SK-N-SH (cell line): Measurements from ENCODE around the gene MRPL23. TPM values are rescaled to one million over a fixed set of nuclear protein-coding genes. Genes with fewer than 3 reads are reported as not detected.

ENCODE experiments used
- CTCF ChIA-PET: fragments of 300-600, 350-600 bp; formaldehyde crosslinking; extraction: SDS; loops from one replicate; lab custom pipeline; 2021; lab: Yijun Ruan, JAX
- POLR2A ChIA-PET: fragments of 350-600 bp; sonication (Branson Sonifier 250); formaldehyde crosslinking; extraction: SDS; loops from one replicate; lab custom pipeline; 2020; ENCODE audit warnings: antibody characterized with exemption, inconsistent platforms; lab: Yijun Ruan, JAX
- DNase-seq: peaks from one replicate; pipeline ENCODE4 v3.0.0; 2012
- H2AFZ ChIP-seq: fragments of 200-600 bp; sonication (generic); 2 replicates; pipeline ENCODE4 v1.8.1; 2016; ENCODE audit warnings: antibody characterized with exemption, mild to moderate bottlenecking, low read depth
- H3F3A ChIP-seq: fragments of 200-600 bp; sonication (generic); replicated peaks from 2 replicates; pipeline ENCODE3; 2016; ENCODE audit warnings: antibody characterized with exemption, mild to moderate bottlenecking; ENCODE audit not compliant: insufficient read depth
- H3K27ac ChIP-seq, 2 experiments: fragments of 200-500 bp in 1 of 2; fragments of 200-600 bp in 1 of 2; sonication (Bioruptor generic) in 1 of 2; sonication (generic), shearing (Covaris generic) in 1 of 2; 2 replicates each; pipeline versions ENCODE4 v1.5.1 to v1.6.1; 2014 to 2016; ENCODE audit warnings: low read depth in 2 of 2, inconsistent platforms in 1 of 2, low read length in 1 of 2, mild to moderate bottlenecking in 1 of 2, mixed read lengths in 1 of 2
- H3K27me3 ChIP-seq: fragments of 200-600 bp; sonication (generic), shearing (Covaris generic); 2 replicates; pipeline ENCODE4 v1.6.1; 2016; ENCODE audit warnings: mixed run types; ENCODE audit not compliant: insufficient read depth
- H3K36me3 ChIP-seq, 2 experiments: fragments of 200-500 bp in 1 of 2; fragments of 200-600 bp in 1 of 2; sonication (Bioruptor generic) in 1 of 2; sonication (generic) in 1 of 2; replicated peaks in 1 of 2; 2 replicates each; pipeline versions ENCODE3 to v1.5.1; 2014 to 2016; ENCODE audit warnings: low read length in 1 of 2, mild to moderate bottlenecking in 1 of 2; ENCODE audit not compliant: insufficient read depth in 2 of 2, control insufficient read depth in 1 of 2
- H3K4me1 ChIP-seq, 2 experiments: fragments of 200-500 bp in 1 of 2; fragments of 200-600 bp in 1 of 2; sonication (Bioruptor generic) in 1 of 2; sonication (generic), shearing (Covaris generic) in 1 of 2; 2 replicates each; pipeline versions ENCODE4 v1.5.1 to v1.6.1; 2014 to 2016; ENCODE audit warnings: low read depth in 1 of 2, low read length in 1 of 2, mixed run types in 1 of 2; ENCODE audit not compliant: insufficient read depth in 2 of 2, control insufficient read depth in 1 of 2
- H3K4me2 ChIP-seq: fragments of 200-600 bp; sonication (generic), shearing (Covaris generic); 2 replicates; pipeline ENCODE4 v1.6.1; 2017; ENCODE audit warnings: mixed run types
- H3K4me3 ChIP-seq, 2 experiments: fragments of 200-500 bp in 1 of 2; fragments of 200-600 bp in 1 of 2; sonication (Bioruptor generic) in 1 of 2; sonication (generic), shearing (Covaris generic) in 1 of 2; 2 replicates each; pipeline versions ENCODE4 v1.5.1 to v1.8.1; 2014 to 2016; ENCODE audit warnings: low read depth in 2 of 2, inconsistent platforms in 1 of 2, low read length in 1 of 2, mild to moderate bottlenecking in 1 of 2, mixed read lengths in 1 of 2, moderate library complexity in 1 of 2
- H3K79me2 ChIP-seq: fragments of 200-600 bp; sonication (generic); 2 replicates; pipeline ENCODE4 v1.8.1; 2017; ENCODE audit warnings: mild to moderate bottlenecking; ENCODE audit not compliant: insufficient read depth
- H3K9ac ChIP-seq: fragments of 200-600 bp; sonication (generic); 2 replicates; pipeline ENCODE4 v1.6.1; 2017; ENCODE audit warnings: mixed run types
- H3K9me2 ChIP-seq: fragments of 200-600 bp; sonication (generic); 2 replicates; pipeline ENCODE4 v1.6.1; 2017; ENCODE audit warnings: mixed run types
- H3K9me3 ChIP-seq: fragments of 200-600 bp; sonication (generic); 2 replicates; pipeline ENCODE4 v1.6.1; 2017; ENCODE audit warnings: mixed run types, mild to moderate bottlenecking, moderate library complexity
- H4K20me1 ChIP-seq: fragments of 200-600 bp; sonication (generic); 2 replicates; pipeline ENCODE4 v1.6.1; 2017; ENCODE audit warnings: mild to moderate bottlenecking, mixed run types; ENCODE audit not compliant: insufficient read depth
- EZH2phosphoT487 ChIP-seq: fragments of 200-600 bp; sonication (generic); IDR thresholded peaks from 2 replicates; pipeline ENCODE4 v1.6.1; 2017; ENCODE audit warnings: low read depth, mixed run types, mild to moderate bottlenecking, antibody characterized with exemption, moderate library complexity, borderline replicate concordance
- FOSL2 ChIP-seq: IDR thresholded peaks from 2 replicates; pipeline ENCODE4 v1.4.0; 2012; ENCODE audit warnings: low read depth, mild to moderate bottlenecking, moderate library complexity, borderline replicate concordance
- JUND ChIP-seq: IDR thresholded peaks from 2 replicates; pipeline ENCODE4 v1.4.0; 2012
- MXI1 ChIP-seq: IDR thresholded peaks from 2 replicates; pipeline ENCODE4 v1.6.1; 2012; ENCODE audit warnings: mild to moderate bottlenecking, low read depth, low read length, improper control_type of control experiment
- NFIC ChIP-seq: IDR thresholded peaks from 2 replicates; pipeline ENCODE4 v1.4.0; 2012; ENCODE audit warnings: borderline replicate concordance
- RFX5 ChIP-seq: IDR thresholded peaks from 2 replicates; pipeline ENCODE4 v1.6.1; 2012; ENCODE audit warnings: mild to moderate bottlenecking, improper control_type of control experiment, low read length
- TEAD4 ChIP-seq: IDR thresholded peaks from 2 replicates; pipeline ENCODE4 v1.4.0; 2012; ENCODE audit warnings: mild to moderate bottlenecking, borderline replicate concordance; ENCODE audit not compliant: insufficient read depth
- YY1 ChIP-seq: IDR thresholded peaks from 2 replicates; pipeline ENCODE4 v1.4.0; 2012; ENCODE audit warnings: low read depth, mild to moderate bottlenecking
- WGBS: methylation state at CpG from one replicate; pipeline ENCODE4 v1.1.6; 2017; ENCODE audit warnings: low lambda C conversion rate; 5-methylcytosine and 5-hydroxymethylcytosine counted together
- polyA plus RNA-seq, 3 experiments: library from polyadenylated mRNA; depleted of rRNA; stranded (reverse); fragments of >200 nt; gene quantifications; 2 replicates each; pipeline ENCODE4 v1.2.3, GENCODE V29; 2012
- TF ChIP-seq, protein P1 (sequence below): fragments of 150-350 bp; IDR thresholded peaks from 2 replicates; pipeline ENCODE4 v1.6.1; 2017; ENCODE audit warnings: antibody characterized with exemption, low read length, low read depth, borderline replicate concordance
- TF ChIP-seq, protein P2 (sequence below): IDR thresholded peaks from 2 replicates; pipeline ENCODE4 v1.6.1; 2012; ENCODE audit warnings: mild to moderate bottlenecking, low read depth, low read length, moderate library complexity
- TF ChIP-seq, protein P3 (sequence below): fragments of 200-600 bp; sonication (generic); IDR thresholded peaks from 2 replicates; pipeline ENCODE4 v1.6.1; 2017; ENCODE audit warnings: antibody characterized with exemption, mild to moderate bottlenecking, moderate library complexity

MRPL23 gene
- polyA plus RNA-seq, 1 of the 3 experiments (the other 2 are of a cell fraction) = 264 TPM

DNA sequence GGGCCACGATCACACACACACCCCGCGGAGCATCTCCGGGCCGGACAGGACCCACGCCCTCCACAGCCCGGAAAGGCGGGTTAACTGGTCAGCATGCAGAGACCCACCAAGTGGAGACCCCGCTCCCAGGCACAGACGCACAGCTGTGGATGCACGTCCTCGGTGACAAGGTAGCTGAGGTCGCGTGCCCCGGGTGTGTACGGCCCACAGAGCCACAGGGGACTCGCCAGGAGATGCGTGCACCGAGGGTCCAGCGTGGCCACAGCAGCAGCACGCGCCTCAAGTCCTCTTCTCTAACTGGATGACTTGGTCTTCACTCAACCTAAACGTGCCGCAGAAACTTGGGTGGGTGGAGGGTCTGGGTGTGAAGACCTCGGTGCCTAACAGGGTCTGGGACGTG is 45.0 kb downstream of the MRPL23 start (continued):
- TF ChIP-seq, protein P1, sequence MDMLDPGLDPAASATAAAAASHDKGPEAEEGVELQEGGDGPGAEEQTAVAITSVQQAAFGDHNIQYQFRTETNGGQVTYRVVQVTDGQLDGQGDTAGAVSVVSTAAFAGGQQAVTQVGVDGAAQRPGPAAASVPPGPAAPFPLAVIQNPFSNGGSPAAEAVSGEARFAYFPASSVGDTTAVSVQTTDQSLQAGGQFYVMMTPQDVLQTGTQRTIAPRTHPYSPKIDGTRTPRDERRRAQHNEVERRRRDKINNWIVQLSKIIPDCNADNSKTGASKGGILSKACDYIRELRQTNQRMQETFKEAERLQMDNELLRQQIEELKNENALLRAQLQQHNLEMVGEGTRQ = no peak
- no peak for TF ChIP-seq MXI1
- TF ChIP-seq, protein P2, sequence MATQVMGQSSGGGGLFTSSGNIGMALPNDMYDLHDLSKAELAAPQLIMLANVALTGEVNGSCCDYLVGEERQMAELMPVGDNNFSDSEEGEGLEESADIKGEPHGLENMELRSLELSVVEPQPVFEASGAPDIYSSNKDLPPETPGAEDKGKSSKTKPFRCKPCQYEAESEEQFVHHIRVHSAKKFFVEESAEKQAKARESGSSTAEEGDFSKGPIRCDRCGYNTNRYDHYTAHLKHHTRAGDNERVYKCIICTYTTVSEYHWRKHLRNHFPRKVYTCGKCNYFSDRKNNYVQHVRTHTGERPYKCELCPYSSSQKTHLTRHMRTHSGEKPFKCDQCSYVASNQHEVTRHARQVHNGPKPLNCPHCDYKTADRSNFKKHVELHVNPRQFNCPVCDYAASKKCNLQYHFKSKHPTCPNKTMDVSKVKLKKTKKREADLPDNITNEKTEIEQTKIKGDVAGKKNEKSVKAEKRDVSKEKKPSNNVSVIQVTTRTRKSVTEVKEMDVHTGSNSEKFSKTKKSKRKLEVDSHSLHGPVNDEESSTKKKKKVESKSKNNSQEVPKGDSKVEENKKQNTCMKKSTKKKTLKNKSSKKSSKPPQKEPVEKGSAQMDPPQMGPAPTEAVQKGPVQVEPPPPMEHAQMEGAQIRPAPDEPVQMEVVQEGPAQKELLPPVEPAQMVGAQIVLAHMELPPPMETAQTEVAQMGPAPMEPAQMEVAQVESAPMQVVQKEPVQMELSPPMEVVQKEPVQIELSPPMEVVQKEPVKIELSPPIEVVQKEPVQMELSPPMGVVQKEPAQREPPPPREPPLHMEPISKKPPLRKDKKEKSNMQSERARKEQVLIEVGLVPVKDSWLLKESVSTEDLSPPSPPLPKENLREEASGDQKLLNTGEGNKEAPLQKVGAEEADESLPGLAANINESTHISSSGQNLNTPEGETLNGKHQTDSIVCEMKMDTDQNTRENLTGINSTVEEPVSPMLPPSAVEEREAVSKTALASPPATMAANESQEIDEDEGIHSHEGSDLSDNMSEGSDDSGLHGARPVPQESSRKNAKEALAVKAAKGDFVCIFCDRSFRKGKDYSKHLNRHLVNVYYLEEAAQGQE = no peak
- TF ChIP-seq TEAD4 = no peak
- TF ChIP-seq RFX5 = no peak
- TF ChIP-seq YY1 = no peak
- TF ChIP-seq JUND = no peak
- TF ChIP-seq EZH2phosphoT487 = no peak
- no peak for TF ChIP-seq FOSL2
- no peak for TF ChIP-seq NFIC
- TF ChIP-seq, all 33 proteins: peak for 0

DNA sequence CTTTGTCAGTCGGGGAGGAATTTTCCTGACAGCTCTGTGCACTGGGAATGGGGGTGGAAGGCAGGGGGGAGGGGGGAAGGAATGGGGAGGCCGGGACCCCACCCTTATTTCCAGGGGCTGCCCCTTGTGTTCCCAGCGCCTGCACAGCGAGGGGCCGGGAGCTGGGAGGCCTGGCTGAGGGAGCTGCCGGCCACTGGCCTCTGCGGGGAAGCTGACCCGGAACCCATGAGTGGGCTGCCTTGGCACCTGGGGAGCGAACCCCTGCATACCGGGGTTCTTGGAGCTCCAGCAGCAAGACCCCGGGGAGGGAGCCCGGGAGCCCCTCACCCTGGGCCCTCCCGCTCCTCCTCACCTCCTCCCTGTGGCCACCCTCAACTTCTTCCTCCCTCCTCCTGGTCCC is 47.0 kb downstream of the MRPL23 start:
- no peak for DNase-seq
- Histone ChIP-seq H3F3A (no peaks in the 10 kb centered on the region), H3K4me1 (no peaks in the 10 kb centered on the region; a peak in 1 of 4 replicates), H3K4me2 (no peak overlapping the region), H3K36me3 (no peaks in the 10 kb centered on the region), H3K27ac (no peak overlapping the region)
- ChIA-PET CTCF (interaction anchor here (0.6 to 4.3 kb wide), 6 partner anchors 39 to 301 kb away, joined by 3 to 22 read pairs (median 5); partner anchors contain the start of gene MRPL23), POLR2A (interaction anchor here (1.0 to 5.4 kb wide), 4 partner anchors 14 to 118 kb away, joined by 6 to 84 read pairs (median 10); no protein-coding TSS in a partner anchor)
- no peak for TF ChIP-seq MXI1
- no peak for TF ChIP-seq YY1
- TF ChIP-seq, protein P3, sequence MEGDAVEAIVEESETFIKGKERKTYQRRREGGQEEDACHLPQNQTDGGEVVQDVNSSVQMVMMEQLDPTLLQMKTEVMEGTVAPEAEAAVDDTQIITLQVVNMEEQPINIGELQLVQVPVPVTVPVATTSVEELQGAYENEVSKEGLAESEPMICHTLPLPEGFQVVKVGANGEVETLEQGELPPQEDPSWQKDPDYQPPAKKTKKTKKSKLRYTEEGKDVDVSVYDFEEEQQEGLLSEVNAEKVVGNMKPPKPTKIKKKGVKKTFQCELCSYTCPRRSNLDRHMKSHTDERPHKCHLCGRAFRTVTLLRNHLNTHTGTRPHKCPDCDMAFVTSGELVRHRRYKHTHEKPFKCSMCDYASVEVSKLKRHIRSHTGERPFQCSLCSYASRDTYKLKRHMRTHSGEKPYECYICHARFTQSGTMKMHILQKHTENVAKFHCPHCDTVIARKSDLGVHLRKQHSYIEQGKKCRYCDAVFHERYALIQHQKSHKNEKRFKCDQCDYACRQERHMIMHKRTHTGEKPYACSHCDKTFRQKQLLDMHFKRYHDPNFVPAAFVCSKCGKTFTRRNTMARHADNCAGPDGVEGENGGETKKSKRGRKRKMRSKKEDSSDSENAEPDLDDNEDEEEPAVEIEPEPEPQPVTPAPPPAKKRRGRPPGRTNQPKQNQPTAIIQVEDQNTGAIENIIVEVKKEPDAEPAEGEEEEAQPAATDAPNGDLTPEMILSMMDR = no peak
- TF ChIP-seq, protein P2 = no peak
- TF ChIP-seq, all 33 proteins: peak for 0
- no peaks in the 10 kb centered on the region for H4K20me1 ChIP-seq
- H3K9me2 ChIP-seq = no peaks in the 10 kb centered on the region
- no peaks in the 10 kb centered on the region for H3K79me2 ChIP-seq
- no CpG with 5 or more reads among the region's 13 CpGs for WGBS
- H2AFZ ChIP-seq = no peak overlapping the region
- no peak overlapping the region for H3K4me3 ChIP-seq
- H3K9me3 ChIP-seq = no peaks in the 10 kb centered on the region
- H3K9ac ChIP-seq = no peak overlapping the region
- H3K27me3 ChIP-seq = no peaks in the 10 kb centered on the region
